Stimulated activated naive B cell treated with anti-CD40 and anti-IgM and Interleukin-4, amounts not matched to agents 10 μg/mL and 1 μg/mL and 100 μg/mL, for 72 hours (primary cell): ENCODE results near the gene SYS1.

Experiments used
- ATAC-seq, 2 donors: fragments of 150-1000 bp; cut with Tn5 transposase; replicated peaks; 2 replicates each; pipeline ENCODE4 v1.10.0; 2021; ENCODE audit warnings: moderate library complexity in 1 of 2
- DNase-seq: peaks from one replicate; pipeline ENCODE4 v3.0.0; 2021
- H3K27ac Mint-ChIP-seq: one replicate; pipeline ENCODE4 v1.8.0; 2022; ENCODE audit warnings: mild to moderate bottlenecking, mixed read lengths
- H3K27me3 Mint-ChIP-seq, 2 donors: one replicate each; pipeline ENCODE4 v1.8.0; 2022; ENCODE audit warnings: mixed read lengths in 2 of 2
- H3K36me3 Mint-ChIP-seq, 2 donors: one replicate each; pipeline ENCODE4 v1.8.0; 2022; ENCODE audit warnings: mixed read lengths in 2 of 2, mild to moderate bottlenecking in 1 of 2
- H3K4me1 Mint-ChIP-seq, 2 donors: one replicate each; pipeline ENCODE4 v1.8.0; 2022; ENCODE audit warnings: mixed read lengths in 2 of 2, mild to moderate bottlenecking in 1 of 2
- H3K4me3 Mint-ChIP-seq, 2 donors: one replicate each; pipeline ENCODE4 v1.8.0; 2022; ENCODE audit warnings: mild to moderate bottlenecking in 2 of 2, mixed read lengths in 2 of 2, moderate library complexity in 1 of 2
- H3K9me3 Mint-ChIP-seq, 2 donors: one replicate each; pipeline ENCODE4 v1.8.0; 2022; ENCODE audit warnings: mixed read lengths in 2 of 2, mild to moderate bottlenecking in 1 of 2

SYS1 gene

DNA sequence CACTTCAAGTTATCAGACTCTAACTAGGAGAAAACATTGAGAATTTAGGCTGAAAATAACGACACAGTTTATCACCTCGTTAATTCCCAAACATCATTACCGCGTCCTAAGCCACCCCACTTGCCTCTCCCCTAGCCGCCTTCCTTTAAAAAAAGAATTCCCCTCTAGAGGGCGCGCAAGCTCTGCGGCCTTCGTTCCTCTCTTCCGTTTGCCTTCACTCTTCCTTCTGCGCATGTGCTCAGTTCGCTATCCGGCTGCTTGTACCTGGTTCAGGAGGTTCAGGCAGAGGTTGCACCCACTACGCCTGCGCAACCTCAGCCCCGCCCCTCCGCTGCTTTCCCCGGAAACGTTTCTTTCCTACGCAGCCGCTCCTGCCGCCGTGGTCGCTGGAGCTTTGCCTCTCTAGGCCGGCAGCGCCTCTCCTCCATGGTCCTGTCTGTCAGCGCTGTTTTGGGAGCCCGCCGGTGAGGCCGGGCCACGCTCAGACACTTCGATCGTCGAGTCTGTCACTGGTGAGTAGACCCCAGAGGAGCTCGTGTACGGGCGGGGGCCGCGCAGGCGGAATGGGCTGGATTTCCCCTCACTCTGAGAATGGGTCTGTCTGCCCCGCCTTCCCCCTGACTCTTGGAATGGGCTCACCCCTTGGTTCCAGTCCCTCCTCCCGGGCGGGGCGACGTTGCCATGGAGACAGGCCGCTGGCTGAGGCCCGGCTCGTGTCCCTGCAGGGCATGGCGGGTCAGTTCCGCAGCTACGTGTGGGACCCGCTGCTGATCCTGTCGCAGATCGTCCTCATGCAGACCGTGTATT is at the start of gene SYS1:
Gene SYS1 (plus strand): TSS at position 353 of the 807 bp plus-strand sequence. CDS start 376 bp downstream, at position 729.
- peak within 1 kb of the TSS; percentile 94 to 98 for H3K4me3 Mint-ChIP-seq
- H3K4me1 Mint-ChIP-seq: peaks cover 42 to 57% of the 10 kb centered on the region in 2 donors
- H3K36me3 Mint-ChIP-seq: peaks cover 26 to 29% of the 10 kb centered on the region in 2 donors
- DNase-seq: peak; percentile 96
- peak within 1 kb of the TSS; percentile 99 for H3K27ac Mint-ChIP-seq
- ATAC-seq: peak; percentile 84 to 85
- no peaks in the 10 kb centered on the region for H3K9me3 Mint-ChIP-seq
- peaks cover 0 to 12% of the 10 kb centered on the region in 2 donors for H3K27me3 Mint-ChIP-seq

GRCh38 chr20:45313943-45314342 is 49.0 kb upstream of the SYS1 start:
- Mint-ChIP-seq H3K4me3 (no peak overlapping the region), H3K9me3 (no peaks in the 10 kb centered on the region), H3K4me1 (peaks cover 29 to 56% of the 10 kb centered on the region in 2 donors), H3K27ac (no peak overlapping the region), H3K36me3 (peaks cover 0 to 2% of the 10 kb centered on the region in 2 donors), H3K27me3 (peaks cover 68 to 87% of the 10 kb centered on the region in 2 donors)
- DNase-seq: no peak
- ATAC-seq: no peak

DNA sequence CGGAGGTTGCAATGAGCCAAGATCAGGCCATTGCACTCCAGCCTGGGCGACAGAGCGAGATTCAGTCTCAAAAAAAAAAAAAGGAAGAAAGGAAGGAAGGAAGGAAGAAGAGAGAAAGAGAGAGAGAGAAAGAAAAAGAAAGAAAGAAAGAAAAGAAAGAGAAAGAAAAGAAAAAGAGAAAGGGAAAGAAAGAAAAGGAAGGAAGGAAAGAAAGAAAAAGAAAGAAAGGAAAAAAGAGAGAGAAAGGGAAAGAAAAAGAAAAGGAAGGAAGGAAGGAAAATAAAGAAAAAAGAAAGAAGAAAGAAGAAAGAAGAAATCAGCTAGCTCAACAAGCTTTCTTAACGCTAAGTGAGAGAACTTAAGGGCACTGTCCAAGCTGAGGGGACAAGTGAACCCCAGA is 47.3 kb upstream of the SYS1 start:
- no peak overlapping the region for H3K27ac Mint-ChIP-seq
- H3K27me3 Mint-ChIP-seq: peaks cover 53 to 70% of the 10 kb centered on the region in 2 donors

DNA sequence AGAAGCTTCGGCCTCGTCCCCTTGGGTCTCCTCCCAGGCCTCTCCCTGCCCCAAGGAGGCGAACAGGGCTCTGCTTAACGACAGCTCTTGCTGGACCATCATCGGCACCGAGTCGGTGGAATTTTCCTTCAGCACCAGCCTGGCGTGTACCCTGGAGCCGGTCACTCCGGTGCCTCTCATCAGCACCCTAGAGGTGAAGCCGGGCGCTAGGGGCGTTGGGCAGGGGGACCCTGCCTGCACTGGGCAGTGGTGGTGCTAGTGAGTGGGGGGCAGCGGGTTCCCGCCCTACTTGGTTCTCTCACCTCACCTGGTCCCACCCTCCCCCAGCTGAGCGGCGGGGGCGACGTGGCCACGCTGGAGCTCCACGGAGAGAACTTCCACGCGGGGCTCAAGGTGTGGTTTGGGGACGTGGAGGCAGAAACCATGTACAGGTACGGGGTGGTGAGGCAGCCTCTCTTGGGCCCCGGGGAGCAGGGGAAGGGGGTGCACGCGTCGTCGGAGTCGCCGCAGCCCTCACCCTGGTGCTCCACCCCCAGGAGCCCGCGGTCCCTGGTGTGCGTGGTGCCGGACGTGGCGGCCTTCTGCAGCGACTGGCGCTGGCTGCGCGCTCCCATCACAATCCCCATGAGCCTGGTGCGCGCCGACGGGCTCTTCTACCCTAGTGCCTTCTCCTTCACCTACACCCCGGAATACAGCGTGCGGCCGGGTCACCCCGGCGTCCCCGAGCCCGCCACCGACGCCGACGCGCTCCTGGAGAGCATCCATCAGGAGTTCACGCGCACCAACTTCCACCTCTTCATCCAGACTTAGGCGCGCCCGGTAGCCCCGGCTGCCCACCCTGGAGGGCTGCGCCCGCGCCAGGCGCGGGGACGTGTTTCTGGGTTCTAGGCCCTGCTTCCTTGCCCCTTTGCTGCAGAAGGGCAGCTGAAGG is 46.5 kb upstream of the SYS1 start:
- peaks cover 45 to 62% of the 10 kb centered on the region in 2 donors for H3K27me3 Mint-ChIP-seq
- peak overlapping the region in 1 of 2 donors; percentile 41 for H3K4me3 Mint-ChIP-seq
- ATAC-seq (no peak), DNase-seq (no peak)
- peaks cover 0 to 1% of the 10 kb centered on the region in 2 donors for H3K9me3 Mint-ChIP-seq
- H3K27ac Mint-ChIP-seq: no peak overlapping the region
- H3K4me1 Mint-ChIP-seq: peaks cover 28 to 57% of the 10 kb centered on the region in 2 donors
- H3K36me3 Mint-ChIP-seq: peaks cover 0 to 2% of the 10 kb centered on the region in 2 donors

More for the DNA sequence above, 47.3 kb upstream of the SYS1 start:
- DNase-seq (no peak), ATAC-seq (no peak)
- no peaks in the 10 kb centered on the region for H3K9me3 Mint-ChIP-seq
- no peak overlapping the region for H3K4me3 Mint-ChIP-seq
- peaks cover 29 to 57% of the 10 kb centered on the region in 2 donors for H3K4me1 Mint-ChIP-seq
- H3K36me3 Mint-ChIP-seq: no peaks in the 10 kb centered on the region

GRCh38 chr20:45317826-45318225 is 45.1 kb upstream of the SYS1 start:
- DNase-seq (no peak), ATAC-seq (no peak)
- H3K36me3 Mint-ChIP-seq: peaks cover 0 to 2% of the 10 kb centered on the region in 2 donors
- H3K9me3 Mint-ChIP-seq: peaks cover 0 to 1% of the 10 kb centered on the region in 2 donors
- H3K27ac Mint-ChIP-seq: no peak overlapping the region
- H3K4me1 Mint-ChIP-seq: peaks cover 24 to 52% of the 10 kb centered on the region in 2 donors
- no peak overlapping the region for H3K4me3 Mint-ChIP-seq
- H3K27me3 Mint-ChIP-seq: peaks cover 40 to 50% of the 10 kb centered on the region in 2 donors

GRCh38 chr20:45318386-45318939 is 44.5 kb upstream of the SYS1 start:
- H3K27me3 Mint-ChIP-seq: peaks cover 38 to 47% of the 10 kb centered on the region in 2 donors
- H3K9me3 Mint-ChIP-seq: peaks cover 0 to 1% of the 10 kb centered on the region in 2 donors
- peaks cover 24 to 52% of the 10 kb centered on the region in 2 donors for H3K4me1 Mint-ChIP-seq
- no peak overlapping the region for H3K4me3 Mint-ChIP-seq
- no peak overlapping the region for H3K27ac Mint-ChIP-seq
- DNase-seq (no peak), ATAC-seq (no peak)
- H3K36me3 Mint-ChIP-seq: peaks cover 0 to 2% of the 10 kb centered on the region in 2 donors

GRCh38 chr20:45318948-45319347 is 44.0 kb upstream of the SYS1 start:
- peaks cover 0 to 2% of the 10 kb centered on the region in 2 donors for H3K36me3 Mint-ChIP-seq
- H3K27ac Mint-ChIP-seq: peak overlapping the region; percentile 27
- peaks cover 33 to 42% of the 10 kb centered on the region in 2 donors for H3K27me3 Mint-ChIP-seq
- DNase-seq (no peak), ATAC-seq (no peak)
- H3K4me1 Mint-ChIP-seq: peaks cover 24 to 52% of the 10 kb centered on the region in 2 donors
- peaks cover 0 to 1% of the 10 kb centered on the region in 2 donors for H3K9me3 Mint-ChIP-seq
- no peak overlapping the region for H3K4me3 Mint-ChIP-seq

DNA sequence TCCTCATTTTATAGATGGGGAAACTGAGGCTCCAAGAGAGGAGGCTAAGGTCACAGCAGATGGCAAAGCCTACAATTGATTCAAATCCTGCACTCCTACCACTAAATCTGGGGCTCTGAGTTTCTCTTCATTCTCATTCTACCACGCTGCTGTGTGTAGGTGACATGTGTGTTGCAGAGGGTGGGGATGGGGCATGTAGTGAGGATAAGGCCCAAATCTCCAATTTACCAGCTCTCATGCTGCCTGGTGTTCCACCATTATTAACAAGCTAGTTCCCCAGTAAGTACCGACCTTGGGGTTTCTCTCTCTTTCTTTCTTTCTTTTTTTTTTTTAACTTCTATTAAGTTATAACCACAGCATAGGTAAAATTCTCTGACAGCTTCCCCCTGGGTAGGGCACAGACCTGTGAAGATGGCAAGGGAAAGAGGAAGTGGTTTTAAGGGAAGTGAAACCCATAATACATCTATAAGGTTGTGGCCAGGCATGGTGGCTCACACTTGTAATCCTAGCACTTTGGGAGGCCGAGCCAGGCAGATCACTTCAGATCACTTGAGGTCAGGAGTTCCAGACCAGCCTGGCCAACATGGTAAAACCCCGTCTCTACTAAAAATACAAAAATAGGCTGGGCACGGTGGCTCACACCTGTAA is 41.9 kb upstream of the SYS1 start:
- H3K9me3 Mint-ChIP-seq: peaks cover 0 to 1% of the 10 kb centered on the region in 2 donors
- ATAC-seq (peak; percentile 97 to 98), DNase-seq (peak; percentile 63)
- peaks cover 23 to 44% of the 10 kb centered on the region in 2 donors for H3K4me1 Mint-ChIP-seq
- H3K36me3 Mint-ChIP-seq: peaks cover 0 to 2% of the 10 kb centered on the region in 2 donors
- peak overlapping the region; percentile 81 for H3K27ac Mint-ChIP-seq
- peak overlapping the region in 1 of 2 donors; percentile 2 for H3K4me3 Mint-ChIP-seq
- H3K27me3 Mint-ChIP-seq: peaks cover 14 to 20% of the 10 kb centered on the region in 2 donors

GRCh38 chr20:45322952-45323383 is 40.0 kb upstream of the SYS1 start:
- H3K27ac Mint-ChIP-seq: no peak overlapping the region
- peaks cover 15 to 27% of the 10 kb centered on the region in 2 donors for H3K4me1 Mint-ChIP-seq
- H3K27me3 Mint-ChIP-seq: peaks cover 0 to 1% of the 10 kb centered on the region in 2 donors
- peaks cover 0 to 1% of the 10 kb centered on the region in 2 donors for H3K9me3 Mint-ChIP-seq
- peak; percentile 68 to 70 for ATAC-seq
- H3K36me3 Mint-ChIP-seq: peaks cover 0 to 2% of the 10 kb centered on the region in 2 donors
- DNase-seq: peak; percentile 52
- H3K4me3 Mint-ChIP-seq: no peak overlapping the region

DNA sequence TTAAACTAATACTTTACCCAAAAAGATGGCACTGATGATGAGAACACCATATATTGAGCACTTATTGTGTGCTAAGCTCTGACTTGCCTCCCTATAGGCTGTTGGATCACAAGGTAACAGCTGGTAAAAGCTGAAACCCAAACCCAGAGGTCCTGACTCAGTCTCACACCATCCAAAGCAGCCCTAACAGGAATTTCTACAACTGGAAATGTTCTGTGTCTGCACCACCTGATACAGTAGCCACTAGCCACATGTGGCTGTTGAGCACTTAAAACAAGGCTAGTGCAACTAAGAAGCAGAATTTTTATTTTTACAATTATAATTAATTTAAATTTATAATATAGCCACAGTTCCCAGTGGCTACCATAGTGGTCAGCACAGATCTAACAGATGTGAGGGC is 39.2 kb upstream of the SYS1 start:
- ATAC-seq: no peak
- H3K4me3 Mint-ChIP-seq: no peak overlapping the region
- H3K27me3 Mint-ChIP-seq: no peaks in the 10 kb centered on the region
- H3K4me1 Mint-ChIP-seq: peaks cover 10 to 23% of the 10 kb centered on the region in 2 donors
- DNase-seq: no peak
- H3K9me3 Mint-ChIP-seq: peaks cover 0 to 1% of the 10 kb centered on the region in 2 donors
- H3K36me3 Mint-ChIP-seq: peaks cover 0 to 2% of the 10 kb centered on the region in 2 donors
- H3K27ac Mint-ChIP-seq: no peak overlapping the region

DNA sequence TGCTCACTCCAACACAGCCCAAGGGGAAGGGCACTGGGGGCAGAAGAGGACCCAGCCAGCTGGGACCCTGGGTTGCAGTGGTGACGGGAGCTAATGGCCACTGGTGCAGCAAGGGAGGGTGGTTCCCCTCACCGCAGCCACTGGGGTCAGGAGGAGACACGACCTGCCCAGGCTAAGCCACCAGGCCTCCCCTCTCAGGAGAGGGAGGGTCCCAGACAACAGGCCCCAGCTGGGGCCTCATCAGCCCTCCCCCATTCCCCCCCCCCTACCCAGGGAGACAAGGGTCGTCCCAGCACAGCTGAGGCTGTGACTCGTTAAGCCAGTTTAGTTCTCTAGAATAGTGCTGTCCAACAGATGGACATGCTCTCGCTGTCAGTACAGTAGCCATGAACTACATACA is 37.6 kb upstream of the SYS1 start:
- no peak overlapping the region for H3K4me3 Mint-ChIP-seq
- DNase-seq (no peak), ATAC-seq (no peak)

GRCh38 chr20:45328451-45328850 is 34.5 kb upstream of the SYS1 start:
- Mint-ChIP-seq H3K9me3 (no peaks in the 10 kb centered on the region), H3K27me3 (no peaks in the 10 kb centered on the region), H3K4me1 (peaks cover 3 to 7% of the 10 kb centered on the region in 2 donors), H3K36me3 (no peaks in the 10 kb centered on the region), H3K27ac (no peak overlapping the region), H3K4me3 (no peak overlapping the region)
- DNase-seq (no peak), ATAC-seq (no peak)

More for the DNA sequence above, 37.6 kb upstream of the SYS1 start:
- peaks cover 7 to 17% of the 10 kb centered on the region in 2 donors for H3K4me1 Mint-ChIP-seq
- no peaks in the 10 kb centered on the region for H3K27me3 Mint-ChIP-seq
- H3K36me3 Mint-ChIP-seq: peaks cover 0 to 2% of the 10 kb centered on the region in 2 donors
- H3K27ac Mint-ChIP-seq: no peak overlapping the region
- H3K9me3 Mint-ChIP-seq: peaks cover 0 to 1% of the 10 kb centered on the region in 2 donors

DNA sequence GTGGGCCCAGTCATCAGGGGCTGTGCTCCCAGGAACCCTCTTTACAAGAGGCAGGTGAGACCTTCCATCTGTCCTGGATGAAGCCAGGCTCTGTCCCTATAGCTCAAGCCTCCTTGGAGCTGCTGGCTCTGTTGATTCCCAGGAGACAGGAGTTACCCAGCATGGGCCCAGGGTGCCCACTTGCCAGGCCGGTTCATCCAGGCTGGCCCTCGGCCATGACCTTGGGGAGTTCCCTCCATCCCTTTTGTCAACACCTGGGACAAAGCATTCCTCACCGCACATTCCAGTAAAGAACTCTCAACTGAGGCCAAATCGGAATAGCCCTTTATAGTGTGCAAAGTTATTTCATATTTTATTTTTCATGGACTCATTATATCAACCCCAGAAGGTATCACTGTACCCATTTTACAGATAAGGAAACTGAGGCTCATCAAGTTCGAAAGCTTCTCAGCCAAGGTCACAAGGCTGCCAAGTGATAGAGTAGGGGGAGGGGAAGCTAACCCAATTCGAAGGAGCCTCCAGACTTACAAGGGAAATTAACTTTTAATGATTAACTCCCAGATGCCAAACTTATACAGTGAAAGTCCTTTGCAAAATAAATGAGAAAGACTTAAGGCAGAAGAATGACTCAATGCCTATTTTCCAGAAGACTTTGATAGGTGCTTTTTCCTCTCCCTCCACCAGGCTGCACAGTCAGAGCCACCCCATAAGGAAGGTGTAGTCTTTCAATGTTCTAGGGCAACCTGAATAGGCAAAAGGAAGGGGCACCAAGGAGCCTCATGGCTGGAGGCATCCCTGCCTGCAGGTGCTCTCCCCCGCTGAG is 33.2 kb upstream of the SYS1 start:
- peak in 1 of 2 donors; percentile 25 for ATAC-seq
- no peak for DNase-seq
- H3K4me1 Mint-ChIP-seq: peaks cover 3 to 7% of the 10 kb centered on the region in 2 donors
- H3K27me3 Mint-ChIP-seq: no peaks in the 10 kb centered on the region
- H3K36me3 Mint-ChIP-seq: no peaks in the 10 kb centered on the region
- no peak overlapping the region for H3K27ac Mint-ChIP-seq
- no peaks in the 10 kb centered on the region for H3K9me3 Mint-ChIP-seq
- H3K4me3 Mint-ChIP-seq: no peak overlapping the region
